ENCODE data around the gene NDUFS7.

- TF ChIP-seq CTCF (IDR thresholded peaks at IDR 0.05; ENCODE audit: extremely low read depth in 1 of 2, insufficient read depth in 1 of 2, low read depth in 1 of 2, low read length in 2 of 2) (no peak), MAX (IDR thresholded peaks at IDR 0.05; ENCODE audit: insufficient read depth, insufficient read length) (no peak)
These were observed 46.0 kb downstream of the NDUFS7 start for GRCh38 chr19:1429750-1430149.
